Umbilical cord (tissue), 2 donors: Measurements from ENCODE around the gene KIAA0040. TPM values are rescaled to one million over a fixed set of nuclear protein-coding genes. Genes with fewer than 3 reads are reported as not detected.
A peak's percentile ranks its signal among the peaks of the same experiment; 100 is the strongest.

Source experiments
- DNase-seq: peaks from one replicate; pipeline ENCODE4 v3.0.0-alpha.2; 2015; ENCODE audit warnings: low spot score
- total RNA-seq: library from RNA; depleted of rRNA; stranded (reverse); fragments of >200 nt; gene quantifications from one replicate; pipeline ENCODE4 v1.2.3, GENCODE V29; 2014; ENCODE audit warnings: low replicate concordance; ENCODE audit not compliant: insufficient read depth

KIAA0040 gene
- total RNA-seq, 1 donor from 2014 or later = 6.3 TPM

DNA sequence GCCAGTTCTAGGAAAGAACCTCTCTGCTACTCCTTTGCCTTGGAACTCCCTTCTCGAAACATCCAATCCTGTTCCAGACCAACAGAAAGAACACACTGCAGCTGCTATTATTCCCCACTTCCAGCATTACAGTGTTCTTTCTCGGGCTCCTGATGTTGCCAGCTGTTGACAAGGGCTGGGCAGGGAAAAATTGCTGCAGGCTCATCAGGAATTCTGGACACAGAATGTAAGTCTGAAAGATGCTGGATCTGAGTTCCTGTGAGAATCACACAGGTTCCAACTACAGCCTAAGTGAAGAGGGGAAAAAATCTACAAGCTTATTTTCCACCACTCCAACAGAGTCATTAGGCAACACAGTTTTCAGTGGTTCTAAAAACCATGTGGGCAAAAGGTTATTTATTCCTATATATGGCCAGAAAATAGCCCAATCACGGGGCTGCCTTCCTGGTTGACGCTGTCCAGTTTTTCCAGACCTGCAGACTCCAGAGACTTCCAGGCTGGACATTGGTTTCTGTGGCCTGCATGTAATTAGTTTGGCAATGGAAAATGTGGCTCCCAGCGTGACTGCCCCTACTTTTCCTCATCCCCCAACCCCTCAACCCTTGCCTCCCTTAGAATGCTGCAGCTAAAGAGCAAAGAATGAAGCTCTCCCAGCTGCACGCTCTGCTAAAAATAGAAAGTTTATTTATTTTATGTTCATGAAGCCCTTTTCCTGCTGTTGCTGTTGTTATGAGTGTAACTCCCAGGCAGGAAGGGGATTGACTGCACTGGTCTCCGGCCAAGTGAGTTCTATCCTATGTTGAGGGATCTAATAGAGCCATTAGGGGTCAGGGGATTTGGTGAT, 8.3 kb upstream of the KIAA0040 start:
- peak; percentile 69 for DNase-seq

DNA sequence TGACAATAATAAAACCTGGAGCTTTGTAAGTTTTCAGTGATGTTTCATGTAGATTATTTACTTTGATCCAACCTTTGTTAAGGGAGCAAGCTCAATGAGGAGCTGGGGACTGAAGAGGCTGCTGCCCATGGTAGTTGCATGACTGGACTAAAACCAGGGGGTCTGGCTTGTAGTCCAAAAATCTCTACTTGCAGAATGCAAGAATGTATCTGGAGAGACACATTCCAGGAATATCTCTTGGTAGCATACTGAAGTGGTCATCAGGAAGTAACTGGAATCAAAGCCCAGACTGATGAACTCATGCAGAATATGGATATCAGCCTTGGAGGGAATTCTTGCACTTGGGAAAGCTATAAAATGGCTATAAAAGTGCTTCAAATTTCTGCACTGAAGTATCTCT, 5.8 kb upstream of the KIAA0040 start:
- peak; percentile 27 for DNase-seq

- peak; percentile 22 for DNase-seq
These were observed 5.0 kb upstream of the KIAA0040 start for GRCh38 chr1:175197531-175197930.

DNA sequence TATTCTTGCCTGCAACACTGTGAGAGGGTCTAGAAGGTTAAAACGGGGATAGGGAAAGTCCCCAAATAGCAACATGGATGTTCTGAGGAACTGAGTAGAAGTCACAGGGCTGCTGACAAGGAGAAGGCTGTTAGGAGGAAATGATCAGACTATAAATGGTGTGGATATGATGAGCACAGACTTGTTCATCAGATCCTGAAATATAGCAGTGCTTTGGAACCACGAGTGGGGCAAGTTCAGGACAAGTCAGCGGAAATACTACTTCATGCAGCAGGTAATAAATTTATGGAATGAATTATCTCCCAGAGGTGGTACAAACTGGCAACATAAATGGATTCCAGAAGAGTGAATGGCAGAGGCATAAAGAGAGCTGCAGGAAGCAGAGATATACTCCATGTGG, 3.2 kb upstream of the KIAA0040 start:
- DNase-seq = no peak

DNA sequence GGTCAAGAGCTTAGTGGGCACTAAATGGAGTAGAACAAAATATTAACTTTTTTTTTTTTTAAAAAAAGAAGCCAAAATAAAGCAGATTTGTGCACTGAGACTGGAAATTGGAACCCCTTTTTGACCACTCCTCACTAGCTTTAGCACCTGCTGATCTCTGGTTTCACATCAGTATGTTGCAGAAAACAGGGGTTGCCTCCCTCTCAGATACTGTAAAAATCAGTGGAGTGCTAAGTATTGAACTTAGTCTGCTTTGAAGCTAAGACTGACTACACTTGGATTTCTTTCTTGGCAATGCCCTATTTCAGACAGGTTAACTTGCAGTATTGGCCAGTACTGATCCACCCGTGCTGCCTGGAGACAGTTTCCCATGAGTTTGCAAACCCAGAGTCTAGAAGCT, 2.7 kb upstream of the KIAA0040 start:
- DNase-seq = no peak

DNA sequence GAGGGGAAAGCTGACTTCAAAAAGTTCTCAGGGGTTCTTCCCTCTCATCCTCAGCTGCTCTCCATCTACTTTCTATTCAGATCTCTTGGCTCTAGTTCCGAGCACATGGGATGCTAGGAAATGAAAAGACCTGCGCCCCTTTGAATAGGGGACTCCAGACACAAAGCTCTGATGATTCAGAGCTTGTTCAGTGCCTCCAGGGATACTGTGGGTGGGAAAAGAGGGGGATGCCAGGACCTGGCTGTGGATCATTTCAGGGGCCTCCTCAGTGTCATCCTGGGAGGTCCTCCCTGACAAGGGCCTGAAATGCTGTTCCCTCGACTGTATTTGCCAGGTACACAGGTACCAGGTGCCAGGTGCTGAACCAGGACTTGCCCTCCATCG, 943 bp upstream of the KIAA0040 start:
- DNase-seq = peak; percentile 19

- DNase-seq = peak; percentile 32
These were observed 406 bp downstream of the KIAA0040 start for GRCh38 chr1:175192111-175192629.

DNA sequence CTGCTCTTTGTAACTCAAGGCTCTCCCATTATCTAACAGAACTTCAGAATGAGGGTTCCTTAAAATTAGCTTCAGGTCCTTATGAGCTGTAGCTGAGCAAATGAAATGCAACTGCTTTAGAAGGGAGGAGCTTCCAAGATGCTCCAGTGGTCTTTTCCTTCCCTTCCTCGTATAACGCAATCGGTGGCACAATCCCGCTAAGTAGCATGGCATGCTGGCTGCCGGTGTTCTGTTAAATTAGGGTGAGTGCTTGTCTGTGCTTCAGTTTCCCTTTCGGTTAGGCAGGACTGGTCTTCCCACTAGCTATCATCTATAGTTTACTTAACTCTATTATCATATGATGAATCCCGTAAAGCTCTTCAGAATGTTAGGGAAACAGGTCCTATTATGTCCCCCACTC, 917 bp downstream of the KIAA0040 start:
- no peak for DNase-seq

- DNase-seq = peak; percentile 20
These were observed 3.6 kb downstream of the KIAA0040 start for GRCh38 chr1:175188936-175189335.

DNA sequence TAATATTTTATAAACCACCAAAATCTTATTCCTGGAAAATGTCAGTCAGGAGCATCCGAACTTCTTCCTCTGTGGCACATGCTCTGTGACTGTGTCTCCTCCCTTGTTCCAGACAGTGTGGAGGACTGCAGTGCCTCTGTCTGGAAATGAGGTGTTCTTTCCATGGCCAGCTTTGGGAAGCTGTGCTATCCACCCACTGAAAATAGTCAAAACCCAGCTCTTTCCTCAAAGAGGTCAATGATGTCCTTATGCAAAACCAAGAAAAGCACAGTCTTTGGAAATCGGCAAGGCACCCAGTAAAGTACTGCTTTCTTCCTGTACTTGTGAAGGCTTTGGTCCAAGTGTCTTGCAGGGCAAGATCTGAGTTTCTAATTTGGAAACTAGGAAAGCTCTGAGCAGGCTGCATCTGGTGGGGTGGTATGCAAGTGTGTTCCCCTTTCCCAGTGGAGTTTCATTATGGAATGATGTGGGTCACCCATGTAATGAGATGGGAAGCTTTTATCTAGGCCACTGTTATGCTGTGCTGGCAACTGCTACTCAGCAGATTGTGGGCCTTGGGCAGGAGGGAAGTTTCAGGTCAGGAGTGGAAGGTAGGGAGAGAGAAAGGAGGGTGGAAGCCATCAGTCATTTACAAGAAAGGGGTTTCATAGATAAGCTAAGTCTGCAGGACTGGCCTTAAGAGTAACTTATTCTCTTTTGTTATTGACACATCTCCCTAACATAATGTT, 6.0 kb downstream of the KIAA0040 start:
- no peak for DNase-seq

DNA sequence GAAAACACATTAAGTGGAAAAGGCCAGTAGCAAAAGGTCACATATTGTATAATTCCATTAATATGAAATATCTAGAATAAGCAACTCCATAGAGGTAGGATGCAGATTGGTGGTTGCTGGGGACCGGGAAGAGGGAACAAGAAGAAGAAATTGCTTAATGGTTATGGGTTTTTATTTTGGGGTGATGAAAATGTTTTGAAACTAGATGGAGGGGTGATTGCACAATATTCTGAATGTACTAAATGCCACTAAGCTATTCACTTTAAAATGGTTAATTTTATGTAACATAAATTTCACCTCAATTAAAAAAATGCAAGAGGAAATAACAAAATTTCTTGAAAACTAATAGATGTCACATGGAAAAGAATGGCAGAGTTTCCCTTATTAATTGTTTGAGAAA, 6.7 kb downstream of the KIAA0040 start:
- DNase-seq = no peak

GRCh38 chr1:175183586-175183985, 9.0 kb downstream of the KIAA0040 start:
- DNase-seq = no peak

- no peak for DNase-seq
These were observed 10.3 kb downstream of the KIAA0040 start for GRCh38 chr1:175182201-175182746.

- DNase-seq = no peak
These were observed 12.6 kb downstream of the KIAA0040 start for GRCh38 chr1:175179837-175180590.

GRCh38 chr1:175178456-175178855, 14.1 kb downstream of the KIAA0040 start:
- no peak for DNase-seq

DNA sequence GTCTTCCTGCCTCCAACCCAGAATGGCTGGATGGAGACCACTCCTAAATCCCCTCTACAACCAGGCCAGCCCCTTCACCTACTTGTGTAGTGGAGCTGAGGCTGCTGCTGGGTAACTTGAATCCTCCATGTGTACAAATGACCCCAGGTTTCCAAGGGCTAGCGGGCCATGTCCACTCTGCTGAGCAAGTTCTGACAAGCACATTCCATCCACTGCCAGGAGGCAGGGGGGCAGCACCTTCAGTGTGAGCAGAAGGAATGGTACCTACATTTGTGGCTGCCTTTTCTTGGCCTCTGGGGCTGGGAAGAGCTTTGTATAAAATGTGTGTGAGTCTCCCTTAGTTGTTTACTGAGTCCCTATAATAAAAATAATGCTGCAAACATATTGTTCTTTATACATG, 14.5 kb downstream of the KIAA0040 start:
- no peak for DNase-seq

- DNase-seq = no peak
These were observed 16.3 kb downstream of the KIAA0040 start for GRCh38 chr1:175176246-175176645.

DNA sequence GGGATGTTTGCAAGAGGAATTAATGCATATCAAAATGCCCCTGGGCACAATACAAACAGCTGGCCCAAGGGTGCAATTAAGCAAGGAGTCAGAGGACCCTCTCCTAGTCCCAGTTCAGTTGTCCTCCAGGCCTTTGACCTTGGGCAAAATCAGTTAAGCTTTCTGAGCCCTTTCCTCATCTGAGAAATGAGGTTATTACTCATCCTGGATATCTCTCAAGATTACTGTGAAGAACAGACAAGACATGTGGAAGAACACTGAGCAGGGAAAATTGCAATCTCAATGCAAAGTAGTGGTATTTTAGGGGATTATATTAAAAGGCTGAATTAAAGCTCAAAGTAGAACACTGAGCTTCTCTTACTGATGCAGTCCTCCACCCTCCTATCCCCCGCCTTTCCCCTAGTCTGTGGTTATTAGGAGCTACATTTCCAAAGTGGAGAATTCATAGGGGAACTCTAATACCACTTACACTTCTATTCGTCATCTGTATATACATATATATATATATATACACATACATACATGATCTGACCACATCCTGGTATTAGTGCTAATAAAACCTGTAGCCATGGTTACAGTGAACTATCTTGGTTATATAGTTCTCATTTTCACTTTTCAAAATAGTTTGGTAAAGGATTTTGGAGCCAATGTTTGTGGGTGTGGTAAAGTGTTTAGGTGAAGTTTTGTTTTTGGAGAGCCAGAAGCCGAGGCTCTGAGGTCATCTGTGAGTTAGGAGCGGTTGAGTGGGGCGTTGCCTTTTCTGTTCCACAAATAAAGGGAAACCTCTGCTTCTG, 18.1 kb downstream of the KIAA0040 start:
- DNase-seq = peak; percentile 96

DNA sequence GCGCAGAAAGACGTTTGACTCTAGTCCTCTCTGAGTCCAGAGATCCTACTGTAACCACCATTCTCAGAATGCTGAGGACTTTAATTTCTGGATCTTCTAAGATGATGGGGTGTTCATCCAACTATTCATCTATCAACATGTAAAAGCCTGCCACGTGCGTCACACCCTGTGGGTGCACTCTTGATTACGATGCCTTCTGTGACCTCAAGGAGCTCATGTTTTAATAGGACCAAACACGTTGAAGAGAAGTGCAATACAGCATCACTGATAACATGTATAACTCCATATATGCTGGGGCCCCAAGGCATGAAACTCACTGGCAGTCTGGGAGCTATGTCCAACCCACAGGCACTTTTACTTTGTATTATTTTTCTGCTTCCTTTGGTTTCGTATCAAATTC, 19.0 kb downstream of the KIAA0040 start:
- peak; percentile 32 for DNase-seq

GRCh38 chr1:175172503-175172902, 20.1 kb downstream of the KIAA0040 start:
- no peak for DNase-seq
